NCI-H345 treated with DMSO at 0.1 percent for 48 hours (cell line): Measurements from ENCODE around the gene FFAR3.

Source experiments
- DNase-seq: peaks from one replicate; lab custom pipeline; 2025; ENCODE audit not compliant: unreplicated experiment; lab: John Stamatoyannopoulos, UW

Gene FFAR3

GRCh38 chr19:35330475-35330874 lies 27.8 kb upstream of the FFAR3 start:
- DNase-seq = no peak

GRCh38 chr19:35331551-35332214 lies 26.6 kb upstream of the FFAR3 start:
- DNase-seq = no peak

GRCh38 chr19:35332817-35333216 lies 25.4 kb upstream of the FFAR3 start:
- DNase-seq = no peak

- DNase-seq = no peak
These were observed 24.0 kb upstream of the FFAR3 start for GRCh38 chr19:35334144-35334753.

GRCh38 chr19:35336166-35336955 lies 21.9 kb upstream of the FFAR3 start:
- no peak for DNase-seq

GRCh38 chr19:35337097-35337983 lies 20.9 kb upstream of the FFAR3 start:
- DNase-seq = no peak

- DNase-seq = no peak
These were observed 20.3 kb upstream of the FFAR3 start for GRCh38 chr19:35337984-35338296.

- no peak for DNase-seq
These were observed 17.8 kb upstream of the FFAR3 start for GRCh38 chr19:35340431-35340830.

- no peak for DNase-seq
These were observed 17.3 kb upstream of the FFAR3 start for GRCh38 chr19:35341006-35341405.

- no peak for DNase-seq
These were observed 16.6 kb upstream of the FFAR3 start for GRCh38 chr19:35341565-35342225.

GRCh38 chr19:35342430-35342829 lies 15.8 kb upstream of the FFAR3 start:
- no peak for DNase-seq

GRCh38 chr19:35344511-35345031 lies 13.7 kb upstream of the FFAR3 start:
- DNase-seq = no peak

GRCh38 chr19:35345671-35346111 lies 12.6 kb upstream of the FFAR3 start:
- DNase-seq = no peak

GRCh38 chr19:35346193-35347052 lies 11.8 kb upstream of the FFAR3 start:
- DNase-seq = no peak

GRCh38 chr19:35347171-35347929 lies 10.9 kb upstream of the FFAR3 start, which contains the start of gene FFAR1:
FFAR1 (plus strand) TSS chr19:35347902; CDS start chr19:35351552, 3,650 bp downstream.
- DNase-seq = no peak

- DNase-seq = no peak
These were observed 10.3 kb upstream of the FFAR3 start for GRCh38 chr19:35347930-35348298.

GRCh38 chr19:35348911-35349611 lies 9.2 kb upstream of the FFAR3 start:
- DNase-seq = peak; percentile 72
